ENCODE data around the gene SLC35A3. TPM values are rescaled to one million over a fixed set of nuclear protein-coding genes. Genes with fewer than 3 reads are reported as not detected.
A peak's percentile ranks its signal among the peaks of the same experiment; 100 is the strongest.

SLC35A3 gene
- total and polyA plus RNA-seq, 2 experiments from 2014 or later = 7.7 to 7.8 TPM

- Histone ChIP-seq H3K9me3 (ENCODE audit: low read depth) (no peaks in the 10 kb centered on the region), H3K36me3 (no peaks in the 10 kb centered on the region), H3K27ac (peak overlapping the region; percentile 98), H3K27me3 (no peaks in the 10 kb centered on the region), H3K4me3 (peak overlapping the region; percentile 67), H3K4me1 (ENCODE audit: low read depth) (peaks cover 7% of the 10 kb centered on the region)
- DNase-seq (ENCODE audit: low read depth in 1 of 2, low spot score in 1 of 2) = peak; percentile 5 to 55
- no peak for TF ChIP-seq CTCF (IDR thresholded peaks at IDR 0.05; ENCODE audit: low read depth, low read length)
Observed at GRCh38 chr1:100036718-100037655, 67.2 kb downstream of the SLC35A3 start.

- Histone ChIP-seq H3K27me3 (no peaks in the 10 kb centered on the region), H3K27ac (peak overlapping the region; percentile 98)
- no peak for TF ChIP-seq CTCF (IDR thresholded peaks at IDR 0.05; ENCODE audit: low read depth, low read length)
Observed at GRCh38 chr1:100037656-100037926, 67.8 kb downstream of the SLC35A3 start.

GRCh38 chr1:100037927-100038659 is 68.3 kb downstream of the SLC35A3 start:
- TF ChIP-seq CTCF (IDR thresholded peaks at IDR 0.05; ENCODE audit: low read depth, low read length) = no peak

More at GRCh38 chr1:100037656-100037926, 67.8 kb downstream of the SLC35A3 start:
- no peaks in the 10 kb centered on the region for H3K36me3 ChIP-seq
- H3K9me3 ChIP-seq (ENCODE audit: low read depth) = no peaks in the 10 kb centered on the region
- H3K4me1 ChIP-seq (ENCODE audit: low read depth) = peaks cover 7% of the 10 kb centered on the region
- H3K4me3 ChIP-seq = peak overlapping the region; percentile 67
- DNase-seq (ENCODE audit: low read depth in 1 of 2, low spot score in 1 of 2) = no peak

GRCh38 chr1:100038660-100039287 is 69.0 kb downstream of the SLC35A3 start:
- H3K27ac ChIP-seq = peak overlapping the region; percentile 98
- peaks cover 7% of the 10 kb centered on the region for H3K4me1 ChIP-seq (ENCODE audit: low read depth)
- peak; percentile 73 to 78 for DNase-seq (ENCODE audit: low read depth in 1 of 2, low spot score in 1 of 2)
- H3K36me3 ChIP-seq = no peaks in the 10 kb centered on the region
- no peaks in the 10 kb centered on the region for H3K9me3 ChIP-seq (ENCODE audit: low read depth)
- peak overlapping the region; percentile 67 for H3K4me3 ChIP-seq
- no peak for TF ChIP-seq CTCF (IDR thresholded peaks at IDR 0.05; ENCODE audit: low read depth, low read length)
- no peaks in the 10 kb centered on the region for H3K27me3 ChIP-seq

More at GRCh38 chr1:100037927-100038659, 68.3 kb downstream of the SLC35A3 start:
- Histone ChIP-seq H3K4me1 (ENCODE audit: low read depth) (peaks cover 7% of the 10 kb centered on the region), H3K36me3 (no peaks in the 10 kb centered on the region), H3K27me3 (no peaks in the 10 kb centered on the region), H3K27ac (peak overlapping the region; percentile 98), H3K4me3 (peak overlapping the region; percentile 67), H3K9me3 (ENCODE audit: low read depth) (no peaks in the 10 kb centered on the region)
- peak; percentile 92 to 93 for DNase-seq (ENCODE audit: low read depth in 1 of 2, low spot score in 1 of 2)

GRCh38 chr1:100039591-100039990 is 69.8 kb downstream of the SLC35A3 start:
- TF ChIP-seq CTCF (IDR thresholded peaks at IDR 0.05; ENCODE audit: low read depth, low read length) = no peak
- Histone ChIP-seq H3K4me3 (peak overlapping the region; percentile 67), H3K9me3 (ENCODE audit: low read depth) (no peaks in the 10 kb centered on the region), H3K4me1 (ENCODE audit: low read depth) (peaks cover 7% of the 10 kb centered on the region), H3K27me3 (no peaks in the 10 kb centered on the region), H3K36me3 (no peaks in the 10 kb centered on the region), H3K27ac (peak overlapping the region; percentile 98)
- DNase-seq (ENCODE audit: low read depth in 1 of 2, low spot score in 1 of 2) = no peak

Measured in cardiac muscle cell (in vitro differentiated cells and primary cell).